Colonic mucosa (tissue), 4 donors: ENCODE results near the gene TMEM187. TPM values are rescaled to one million over a fixed set of nuclear protein-coding genes. Genes with fewer than 3 reads are reported as not detected.

Source experiments
- DNase-seq: peaks from one replicate; pipeline ENCODE4 v3.0.0-alpha.2; 2020
- H3K27ac ChIP-seq: fragments of 200-600 bp; one replicate; pipeline ENCODE4 v1.8.0; 2021
- H3K27me3 ChIP-seq: fragments of 200-600 bp; one replicate; pipeline ENCODE4 v1.8.0; 2021
- H3K36me3 ChIP-seq: fragments of 200-600 bp; one replicate; pipeline ENCODE4 v1.8.0; 2021
- H3K4me1 ChIP-seq: fragments of 200-600 bp; one replicate; pipeline ENCODE4 v1.8.0; 2021; ENCODE audit warnings: mild to moderate bottlenecking
- H3K4me3 ChIP-seq: fragments of 200-600 bp; one replicate; pipeline ENCODE4 v1.8.0; 2021
- H3K9ac ChIP-seq, 2 donors: one replicate each; pipeline ENCODE4 v1.7.0; 2013; ENCODE audit warnings: control low read depth in 2 of 2, low read depth in 2 of 2, low read length in 2 of 2
- H3K9me3 ChIP-seq: fragments of 200-600 bp; one replicate; pipeline ENCODE4 v1.8.0; 2021
- CTCF ChIP-seq: fragments of 200-600 bp; IDR thresholded peaks from one replicate; pipeline ENCODE4 v1.8.0; 2022; ENCODE audit warnings: antibody characterized with exemption, mild to moderate bottlenecking
- intact Hi-C: fragments of 100-400 bp; cut with DNase I; formaldehyde crosslinking; loops from one replicate; pipeline ENCODE4 v1.14.1; 2022
- total RNA-seq, 2 donors: library from RNA; stranded (reverse); fragmentation: NEBNext Ultra II Directional in 1 of 2; extraction: Animal tissue kit (Norgen Biotek cat#: 25700) in 1 of 2; gene quantifications; one replicate each; pipeline ENCODE4 v1.2.1, GENCODE V29; 2021
- donor health status: healthy.
- donor health status: DM: no; HTN: no; CAD: no.
- donor health status: DM: no; HTN: no; CAD: no.

The TMEM187 gene
- total RNA-seq, 2 donors from 2014 or later: 8.7 to 19.2 TPM

GRCh38 chrX:153970357-153971123, 2.0 kb upstream of the TMEM187 start:
- peak; percentile 53 for DNase-seq
- Histone ChIP-seq H3K9ac (peak overlapping the region; percentile 54 to 87), H3K27ac (peak overlapping the region; percentile 98), H3K9me3 (no peaks in the 10 kb centered on the region), H3K27me3 (no peaks in the 10 kb centered on the region), H3K4me3 (peak overlapping the region; percentile 48), H3K4me1 (peaks cover 14% of the 10 kb centered on the region), H3K36me3 (no peaks in the 10 kb centered on the region)
- TF ChIP-seq CTCF: no peak
- intact Hi-C loops: no loop called here

GRCh38 chrX:153971124-153971449, 1.5 kb upstream of the TMEM187 start:
- no peaks in the 10 kb centered on the region for H3K36me3 ChIP-seq
- H3K27me3 ChIP-seq: no peaks in the 10 kb centered on the region
- peak overlapping the region; percentile 87 to 88 for H3K9ac ChIP-seq
- DNase-seq: peak; percentile 95
- H3K27ac ChIP-seq: peak overlapping the region; percentile 98
- peak overlapping the region; percentile 48 for H3K4me3 ChIP-seq
- intact Hi-C loops: no loop called here
- H3K4me1 ChIP-seq: peaks cover 14% of the 10 kb centered on the region
- H3K9me3 ChIP-seq: no peaks in the 10 kb centered on the region
- no peak for TF ChIP-seq CTCF

GRCh38 chrX:153971450-153972367, 845 bp upstream of the TMEM187 start, which contains the start of gene HCFC1:
Gene HCFC1 (minus strand): TSS chrX:153971818. CDS start chrX:153970840, 978 bp downstream.
- Histone ChIP-seq H3K36me3 (no peaks in the 10 kb centered on the region), H3K4me1 (peaks cover 14% of the 10 kb centered on the region), H3K27ac (peak within 1 kb of the TSS; percentile 98), H3K27me3 (no peaks in the 10 kb centered on the region), H3K9me3 (no peaks in the 10 kb centered on the region), H3K4me3 (peak within 1 kb of the TSS; percentile 48), H3K9ac (peak within 1 kb of the TSS; percentile 87 to 88)
- DNase-seq: peak; percentile 95
- no peak for TF ChIP-seq CTCF
- intact Hi-C loops: no loop called here

DNA sequence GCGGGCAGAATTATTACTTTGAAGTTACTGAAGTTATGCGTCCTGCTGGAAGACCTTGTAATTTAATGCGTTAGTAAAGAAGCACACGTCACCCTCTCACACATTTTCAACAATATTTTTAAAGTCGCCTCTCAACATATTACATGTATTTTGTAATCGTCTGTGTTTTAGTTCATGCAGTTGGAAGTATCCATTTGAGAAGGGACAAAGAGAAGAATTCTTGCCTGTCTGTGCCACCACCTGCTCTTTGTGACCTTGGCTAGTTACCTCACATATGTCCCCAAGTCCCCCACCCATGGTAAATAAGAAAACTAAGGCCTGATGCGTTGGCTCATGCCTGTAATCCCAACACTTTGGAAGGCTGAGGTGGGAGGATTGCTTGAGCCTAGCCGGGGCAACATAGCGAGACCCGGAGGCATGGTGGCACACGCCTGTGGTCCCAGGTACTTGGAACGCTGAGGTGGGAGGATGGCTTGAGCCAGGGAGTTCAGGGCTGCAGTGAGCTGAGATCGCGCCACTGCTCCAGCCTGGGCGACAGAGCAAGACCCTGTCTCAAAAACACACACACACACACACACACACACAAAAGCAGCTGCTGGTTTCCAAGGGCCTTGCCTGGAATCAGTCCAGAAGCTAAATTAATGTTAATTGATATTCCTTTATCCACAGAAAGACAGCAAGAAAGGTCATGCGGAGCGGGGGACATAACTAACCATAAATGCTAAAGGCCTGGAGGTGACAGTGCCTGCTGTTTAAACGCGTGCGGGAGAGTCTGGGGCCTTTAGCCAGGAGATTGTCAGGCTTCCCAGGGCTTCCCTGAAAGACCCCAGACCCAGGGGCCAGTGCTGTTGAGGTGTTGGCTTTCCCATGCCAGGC, 811 bp downstream of the TMEM187 start:
- TF ChIP-seq CTCF: no peak
- Histone ChIP-seq H3K36me3 (no peaks in the 10 kb centered on the region), H3K27me3 (no peaks in the 10 kb centered on the region), H3K4me3 (peak overlapping the region; percentile 48), H3K9ac (peak overlapping the region; percentile 72 to 88), H3K9me3 (no peaks in the 10 kb centered on the region), H3K27ac (peak overlapping the region; percentile 98), H3K4me1 (peaks cover 11% of the 10 kb centered on the region)
- intact Hi-C loops: no loop called here
- no peak for DNase-seq
